ENCODE measurements around the gene EPHA8.
A peak's percentile ranks its signal among the peaks of the same experiment; 100 is the strongest.

Gene EPHA8

DNA sequence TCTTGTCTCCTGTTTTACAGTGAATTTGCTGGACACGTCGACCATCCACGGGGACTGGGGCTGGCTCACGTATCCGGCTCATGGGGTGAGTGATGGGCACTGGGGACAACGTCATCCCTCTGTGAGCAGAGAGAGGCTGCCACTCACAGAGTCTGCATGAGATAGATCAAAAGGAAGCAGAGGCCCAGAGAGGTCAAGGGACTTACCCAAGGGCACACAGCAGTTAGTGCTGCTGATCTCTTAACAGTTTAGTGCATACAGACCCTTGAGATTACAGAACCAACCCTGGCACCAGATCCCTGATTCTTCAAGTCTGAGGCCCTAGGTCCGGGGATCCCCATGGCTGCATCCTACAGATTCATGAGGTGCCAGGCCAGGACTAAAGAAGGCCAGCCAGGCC lies 6.0 kb downstream of the EPHA8 start:
- no peak for DNase-seq

DNA sequence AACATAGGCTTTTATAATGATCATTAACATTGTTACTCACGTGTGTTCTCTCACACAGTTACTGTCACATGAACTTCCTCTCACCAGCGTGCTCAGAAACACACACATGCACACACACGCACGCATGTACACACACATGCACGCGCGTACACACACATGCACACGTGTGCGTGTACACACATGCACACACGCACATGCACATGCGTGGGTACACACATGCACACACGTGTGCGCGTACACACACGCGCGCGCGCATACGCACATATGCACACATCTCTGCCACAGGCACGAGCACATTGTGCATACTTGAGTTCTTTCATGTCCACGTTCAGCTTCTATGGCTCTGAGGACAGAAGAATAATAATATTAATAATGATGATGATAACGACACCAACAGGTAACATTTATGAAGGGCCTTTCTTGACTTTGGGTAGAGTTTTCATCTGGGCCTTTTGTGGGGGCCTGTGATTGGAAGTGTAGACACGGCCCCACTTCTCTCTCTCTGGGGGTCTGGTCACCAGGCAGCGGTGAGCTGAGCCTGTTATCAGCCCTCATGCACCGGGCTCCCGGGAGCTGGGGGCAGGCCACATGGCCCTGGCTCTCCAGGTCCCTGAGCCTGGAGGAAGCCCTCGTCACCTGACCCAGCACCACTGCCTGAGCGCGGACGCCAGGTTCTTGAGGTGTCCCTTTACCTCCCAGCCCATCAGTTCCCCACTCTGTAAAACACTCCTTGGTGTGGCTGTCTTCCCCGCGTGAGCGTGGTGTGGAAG lies 7.0 kb downstream of the EPHA8 start:
- DNase-seq = no peak

DNA sequence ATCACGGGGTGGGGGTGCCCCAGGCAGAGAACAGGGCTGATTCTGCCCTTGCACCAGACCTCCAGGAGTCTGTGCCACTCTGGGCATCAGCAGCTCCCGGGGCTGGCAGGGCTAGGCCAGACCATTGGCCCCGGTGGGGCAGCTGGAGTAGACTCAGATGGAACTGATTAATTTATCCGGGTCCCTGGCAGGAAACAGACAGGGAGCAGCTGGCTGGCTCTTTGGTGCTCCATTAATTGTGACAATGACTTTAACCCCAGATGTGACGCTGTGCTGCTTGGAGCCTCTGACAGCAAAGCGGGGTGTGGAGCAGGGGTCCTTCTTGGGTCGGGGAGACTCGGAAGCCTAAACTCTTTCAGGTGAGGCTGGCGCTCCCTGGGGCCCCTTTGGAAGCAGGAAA lies 9.5 kb downstream of the EPHA8 start:
- no peak for DNase-seq

DNA sequence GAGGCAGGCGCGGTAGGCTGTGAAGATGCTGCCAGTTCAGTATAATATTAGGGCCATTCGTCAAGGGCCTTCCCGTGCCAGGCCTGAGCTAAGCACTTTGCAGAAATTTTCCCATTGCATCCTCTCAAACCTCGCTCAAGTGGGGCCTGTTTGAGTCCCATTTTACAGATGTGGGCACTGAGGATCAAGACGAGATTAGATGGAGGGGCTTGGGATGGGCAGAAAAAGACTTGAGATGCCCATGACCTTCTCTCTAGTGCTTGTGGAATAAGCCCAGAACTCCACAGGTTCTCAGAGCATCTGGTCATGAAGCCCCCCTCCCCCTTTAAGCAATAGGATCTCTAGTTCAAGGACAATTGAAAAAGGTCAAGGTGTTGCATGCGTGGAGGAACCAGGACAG lies 9.9 kb downstream of the EPHA8 start:
- no peak for DNase-seq

DNA sequence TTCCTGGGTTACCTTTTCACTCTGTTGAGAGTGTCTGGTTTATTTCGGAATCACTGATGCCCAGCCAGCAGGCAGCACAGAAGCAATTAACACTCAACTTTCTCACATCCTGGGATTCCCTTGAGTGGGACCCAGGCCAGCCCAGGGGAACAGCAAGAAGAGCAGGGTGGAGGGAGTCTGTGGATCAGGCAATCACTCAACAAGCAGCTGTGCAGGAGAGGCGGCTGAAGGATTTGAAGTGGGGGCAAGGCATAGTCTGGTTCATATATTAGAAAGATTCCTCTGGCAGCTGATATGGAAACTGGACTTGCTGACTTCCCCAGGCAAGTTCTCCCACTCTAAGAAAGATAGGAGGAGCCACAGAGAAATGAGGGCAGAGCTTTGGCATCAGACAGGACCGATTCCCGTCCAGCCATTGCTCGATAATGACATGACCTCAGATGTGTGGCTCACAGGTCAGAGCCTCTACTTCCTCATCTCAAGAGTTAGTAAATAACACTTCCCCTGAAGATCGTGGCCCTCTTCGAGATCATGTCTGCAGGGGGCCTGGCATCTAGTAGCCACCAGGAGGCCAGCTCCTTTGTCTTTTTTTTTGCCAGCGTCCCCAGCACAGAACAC lies 12.4 kb downstream of the EPHA8 start:
- DNase-seq = no peak

DNA sequence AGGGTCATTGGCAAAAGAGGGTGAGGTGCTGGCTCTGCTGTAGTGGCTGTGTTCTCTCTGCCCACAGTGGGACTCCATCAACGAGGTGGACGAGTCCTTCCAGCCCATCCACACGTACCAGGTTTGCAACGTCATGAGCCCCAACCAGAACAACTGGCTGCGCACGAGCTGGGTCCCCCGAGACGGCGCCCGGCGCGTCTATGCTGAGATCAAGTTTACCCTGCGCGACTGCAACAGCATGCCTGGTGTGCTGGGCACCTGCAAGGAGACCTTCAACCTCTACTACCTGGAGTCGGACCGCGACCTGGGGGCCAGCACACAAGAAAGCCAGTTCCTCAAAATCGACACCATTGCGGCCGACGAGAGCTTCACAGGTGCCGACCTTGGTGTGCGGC lies 12.9 kb downstream of the EPHA8 start:
- DNase-seq = no peak

DNA sequence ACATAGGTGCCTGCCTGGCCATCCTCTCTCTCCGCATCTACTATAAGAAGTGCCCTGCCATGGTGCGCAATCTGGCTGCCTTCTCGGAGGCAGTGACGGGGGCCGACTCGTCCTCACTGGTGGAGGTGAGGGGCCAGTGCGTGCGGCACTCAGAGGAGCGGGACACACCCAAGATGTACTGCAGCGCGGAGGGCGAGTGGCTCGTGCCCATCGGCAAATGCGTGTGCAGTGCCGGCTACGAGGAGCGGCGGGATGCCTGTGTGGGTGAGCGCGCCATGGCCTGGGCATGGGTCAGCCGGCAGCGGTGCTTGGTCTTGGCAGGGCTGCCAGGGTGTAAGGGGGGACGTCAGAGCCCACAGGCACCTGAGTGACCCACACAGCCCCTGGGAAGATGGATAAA lies 13.3 kb downstream of the EPHA8 start:
- DNase-seq = no peak

DNA sequence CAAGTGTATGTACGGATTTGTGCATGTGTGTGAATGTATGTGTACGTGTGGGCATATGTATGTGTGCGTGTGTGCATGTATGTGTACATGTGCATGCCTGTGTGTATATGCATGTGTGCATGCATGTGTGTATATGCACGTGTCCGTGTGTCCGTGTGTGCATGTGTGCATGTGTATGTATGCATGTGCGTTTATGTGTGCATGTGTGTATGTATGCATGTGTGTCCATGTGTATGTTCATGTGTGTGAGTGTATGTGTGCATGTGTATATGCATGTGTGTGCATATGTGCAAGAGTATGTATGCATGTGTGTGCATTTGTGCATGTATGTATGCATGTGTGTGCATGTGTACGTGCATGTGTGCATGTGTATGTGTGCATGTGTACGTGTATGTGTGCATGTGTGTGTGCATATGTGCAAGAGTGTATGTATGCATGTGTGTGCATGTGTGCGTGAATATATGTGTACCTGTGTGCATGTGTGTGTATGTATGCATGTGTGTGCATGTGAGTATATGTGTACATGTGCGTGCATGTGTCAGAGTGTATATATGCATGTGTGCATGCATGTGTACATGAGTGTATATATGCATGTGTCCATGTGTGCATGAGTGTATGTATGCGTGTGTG lies 15.6 kb downstream of the EPHA8 start:
- no peak for DNase-seq

DNA sequence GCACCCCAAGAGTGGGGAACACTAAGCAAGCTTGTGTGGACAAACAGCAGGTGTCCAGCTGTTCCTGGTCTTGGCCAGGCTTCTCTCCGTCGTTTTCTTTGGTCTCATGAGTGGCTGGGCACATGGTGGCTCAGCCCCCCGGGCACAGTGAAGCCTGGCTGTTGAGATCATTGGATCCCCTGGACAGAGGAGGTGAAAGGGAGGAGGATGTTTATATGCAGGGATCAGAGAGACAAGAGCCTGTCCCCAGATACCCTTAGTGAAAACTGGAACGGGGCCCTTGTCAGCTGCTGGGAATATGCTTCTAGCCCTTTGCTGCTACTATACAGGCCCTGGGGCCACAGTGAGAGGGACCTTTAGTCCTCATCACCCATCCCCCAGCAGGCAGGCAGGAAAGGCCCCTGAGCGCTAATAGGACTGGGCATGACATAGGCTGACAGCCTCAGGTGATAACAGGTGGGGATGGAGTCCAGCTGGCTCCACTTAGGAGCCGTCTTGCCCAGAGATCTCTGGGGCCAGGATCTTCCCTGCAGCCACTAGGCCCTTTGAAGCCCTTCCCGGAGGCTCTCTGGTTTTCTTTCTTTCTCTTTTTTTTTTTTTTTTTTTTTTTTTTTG lies 16.4 kb downstream of the EPHA8 start:
- no peak for DNase-seq

DNA sequence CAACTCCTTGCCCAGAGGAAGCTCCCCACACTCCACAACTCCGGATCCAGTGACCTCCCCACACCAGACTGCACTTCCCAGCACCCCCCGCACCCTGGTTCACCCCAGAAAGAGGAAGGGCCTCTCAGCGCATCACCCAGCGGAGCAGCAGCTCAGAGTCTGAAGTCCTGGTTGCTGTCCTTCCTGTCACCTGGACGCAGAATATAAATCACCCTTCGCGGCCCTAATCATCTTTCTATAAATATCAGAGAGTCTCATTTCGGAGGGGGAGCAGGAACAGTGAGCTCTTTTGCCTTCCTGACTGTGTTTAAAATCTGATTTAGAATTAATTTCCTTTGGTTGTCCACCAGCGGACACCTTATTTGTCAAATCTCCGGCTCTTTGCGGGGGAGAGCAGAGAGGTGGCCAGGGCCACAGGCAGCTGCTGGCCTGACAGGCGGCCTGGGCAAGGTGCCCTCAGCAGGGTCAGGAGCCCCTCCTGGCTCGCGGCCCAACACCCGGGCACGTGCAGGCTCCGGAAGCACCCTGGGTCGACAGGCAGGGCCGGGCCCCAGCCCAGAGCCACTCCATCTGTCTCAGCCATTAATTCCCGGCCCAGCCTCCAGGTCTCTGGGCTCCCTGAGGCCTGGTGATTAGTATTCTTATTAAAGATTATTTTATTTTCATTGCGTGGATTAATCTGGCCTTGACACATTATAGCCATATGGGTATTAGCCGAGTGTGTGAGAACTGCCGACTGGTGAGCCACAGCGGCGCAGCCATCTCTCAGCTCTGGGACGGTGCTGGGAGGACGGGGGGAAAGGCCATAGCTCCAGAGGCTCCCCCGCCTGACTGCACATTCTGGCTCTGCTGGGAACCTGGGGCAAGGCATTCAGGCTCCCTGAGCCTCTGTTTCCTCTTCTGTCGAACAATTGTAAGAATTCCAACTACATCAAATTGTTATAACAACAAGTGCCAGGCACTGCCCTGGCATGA lies 19.7 kb downstream of the EPHA8 start:
- DNase-seq = peak; percentile 27 to 60

DNA sequence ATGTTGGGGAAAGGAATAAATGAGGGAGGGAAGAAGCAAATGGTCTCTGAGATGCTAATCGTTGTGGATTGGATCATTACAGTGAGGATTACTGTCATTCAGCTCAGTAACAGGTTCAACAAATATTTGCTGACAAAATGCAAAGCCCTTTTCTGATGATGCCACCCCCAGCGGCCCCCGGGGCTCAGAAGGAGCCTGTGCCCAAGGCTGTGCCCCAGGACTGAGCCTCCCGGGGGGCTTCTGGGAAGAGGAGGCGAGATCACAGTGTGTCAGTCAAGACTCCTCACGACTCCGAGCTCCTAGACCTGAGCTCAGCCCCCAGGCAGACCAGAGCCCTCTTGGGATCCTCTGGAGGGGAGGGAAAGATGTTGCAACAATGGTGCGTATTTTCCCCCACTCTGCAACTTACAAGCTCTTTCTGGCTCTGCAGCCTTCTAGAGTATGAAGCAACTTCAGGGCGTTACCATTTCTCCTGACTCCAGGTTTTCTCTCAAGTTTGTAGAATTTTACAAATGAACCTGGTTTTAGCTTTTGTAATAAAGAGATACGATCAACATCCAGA lies 20.8 kb downstream of the EPHA8 start:
- DNase-seq = no peak

DNA sequence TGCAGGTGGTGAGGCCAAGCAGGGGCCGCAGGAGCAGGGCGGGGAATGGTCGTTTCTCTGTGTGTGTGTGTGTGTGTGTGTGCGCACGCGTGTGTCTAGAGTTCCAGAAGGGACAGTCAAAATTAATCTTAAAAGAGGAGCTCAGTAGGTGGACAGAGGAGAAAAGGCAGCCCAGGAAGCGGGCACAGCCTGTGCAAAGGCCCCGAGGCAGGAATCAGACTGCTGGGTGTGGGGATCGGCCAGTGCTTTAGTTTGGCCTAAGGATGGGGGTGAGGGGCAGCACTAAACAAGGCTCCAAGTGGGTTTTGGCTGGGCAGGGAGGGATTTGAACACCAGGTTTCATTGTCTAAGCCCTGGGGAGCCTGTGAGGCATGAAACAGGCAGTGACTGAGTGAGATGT lies 21.7 kb downstream of the EPHA8 start:
- no peak for DNase-seq

DNA sequence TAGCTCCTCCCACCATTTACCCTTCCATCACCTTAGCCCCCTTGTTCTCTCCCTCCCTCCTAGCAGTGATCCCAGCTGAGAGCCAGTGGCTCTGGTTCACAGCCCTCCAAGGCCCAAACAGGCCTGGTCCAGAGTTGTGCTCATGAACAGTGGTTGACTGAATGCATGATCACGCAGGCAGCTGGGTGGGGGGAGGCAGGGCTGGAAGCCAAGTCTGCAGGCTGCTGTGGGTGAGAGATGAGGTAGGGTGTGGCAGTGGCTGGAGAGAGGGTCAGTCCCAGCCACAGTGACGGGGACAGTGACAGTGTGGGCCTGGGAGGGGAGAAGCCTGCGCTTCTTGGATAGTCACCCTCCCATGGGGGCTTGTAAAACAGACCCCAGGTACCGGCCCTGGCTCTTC lies 22.2 kb downstream of the EPHA8 start:
- DNase-seq = no peak

DNA sequence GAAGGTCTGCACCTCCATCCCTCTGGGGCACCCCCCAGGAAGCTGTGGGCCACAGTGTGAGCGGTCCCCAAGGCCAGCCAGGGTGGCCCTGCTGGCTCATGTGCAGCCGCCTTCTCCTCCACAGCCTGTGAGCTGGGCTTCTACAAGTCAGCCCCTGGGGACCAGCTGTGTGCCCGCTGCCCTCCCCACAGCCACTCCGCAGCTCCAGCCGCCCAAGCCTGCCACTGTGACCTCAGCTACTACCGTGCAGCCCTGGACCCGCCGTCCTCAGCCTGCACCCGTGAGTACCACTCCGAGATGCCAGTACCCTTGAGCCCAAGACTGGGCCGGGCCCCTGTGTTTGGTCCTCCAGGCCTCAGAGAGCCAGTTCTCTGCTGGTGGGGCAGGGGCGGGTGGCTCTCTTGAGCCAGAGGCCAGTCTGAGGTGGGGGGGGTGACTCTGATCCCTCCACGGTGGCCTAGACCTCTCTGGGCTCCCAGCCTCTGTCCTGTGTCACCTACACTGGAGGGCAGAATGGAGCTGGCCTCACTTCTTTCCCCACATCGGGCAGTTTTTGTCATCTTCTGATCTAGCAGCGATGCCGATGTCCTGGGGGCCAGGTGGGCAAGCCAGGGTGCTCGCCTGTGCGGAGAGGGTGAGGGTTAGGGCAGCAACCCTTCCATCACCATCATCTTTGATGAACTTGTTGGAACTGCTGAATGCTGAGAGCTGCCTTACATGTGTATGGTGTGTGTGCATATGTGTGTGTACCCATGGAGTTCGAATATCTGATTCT lies 23.3 kb downstream of the EPHA8 start:
- no peak for DNase-seq

DNA sequence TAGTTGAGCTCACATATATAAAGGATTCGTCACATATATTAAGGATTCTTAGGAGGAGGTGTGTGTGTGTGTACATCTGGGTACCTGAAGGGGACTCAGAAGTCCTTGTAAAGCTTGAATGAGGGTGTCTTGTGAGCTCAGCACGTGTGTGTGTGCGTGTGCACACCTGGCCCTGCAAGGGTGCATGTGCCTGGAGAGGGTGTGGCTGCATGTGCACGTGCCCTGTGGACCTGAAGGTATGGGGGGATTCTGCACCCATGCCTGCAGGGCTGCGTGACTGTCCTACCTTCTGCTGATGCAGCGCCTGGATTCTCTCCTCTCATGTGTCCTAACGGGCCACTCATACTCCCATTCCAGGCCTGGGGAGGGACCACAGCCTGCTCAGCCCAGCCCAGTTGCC lies 24.0 kb downstream of the EPHA8 start:
- no peak for DNase-seq

DNA sequence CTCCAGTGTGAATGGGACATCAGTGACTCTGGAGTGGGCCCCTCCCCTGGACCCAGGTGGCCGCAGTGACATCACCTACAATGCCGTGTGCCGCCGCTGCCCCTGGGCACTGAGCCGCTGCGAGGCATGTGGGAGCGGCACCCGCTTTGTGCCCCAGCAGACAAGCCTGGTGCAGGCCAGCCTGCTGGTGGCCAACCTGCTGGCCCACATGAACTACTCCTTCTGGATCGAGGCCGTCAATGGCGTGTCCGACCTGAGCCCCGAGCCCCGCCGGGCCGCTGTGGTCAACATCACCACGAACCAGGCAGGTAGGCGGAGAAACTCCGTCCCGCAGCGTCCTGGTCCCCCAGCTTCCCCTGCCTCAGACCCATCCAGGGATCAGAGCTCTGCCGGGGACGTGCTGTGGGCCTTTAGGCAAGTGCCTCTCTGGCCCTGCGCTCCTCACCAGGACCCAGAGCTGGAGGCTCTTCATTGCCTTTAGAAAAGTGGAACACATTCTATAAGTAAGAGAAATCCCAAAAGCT lies 25.7 kb downstream of the EPHA8 start:
- no peak for DNase-seq

DNA sequence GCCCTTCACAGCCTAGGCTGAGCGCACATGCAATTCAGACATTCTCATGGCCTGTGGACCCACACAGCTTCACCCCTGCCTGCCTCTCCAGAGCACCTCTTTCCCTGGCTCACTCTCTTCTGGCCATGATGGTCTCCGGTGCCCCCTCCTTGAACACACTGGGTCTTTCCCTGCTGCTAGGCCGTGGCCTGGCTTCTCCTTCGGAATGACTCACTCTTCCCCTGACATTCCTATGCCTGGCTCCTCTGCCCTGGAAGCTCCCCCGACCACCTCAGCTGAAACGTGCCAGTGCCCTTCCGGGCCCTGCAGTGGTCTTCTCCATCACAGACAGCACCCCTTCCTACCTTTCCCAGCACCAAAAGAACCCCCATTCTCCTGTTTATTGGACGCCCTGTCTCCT lies 28.3 kb downstream of the EPHA8 start:
- DNase-seq = no peak

DNA sequence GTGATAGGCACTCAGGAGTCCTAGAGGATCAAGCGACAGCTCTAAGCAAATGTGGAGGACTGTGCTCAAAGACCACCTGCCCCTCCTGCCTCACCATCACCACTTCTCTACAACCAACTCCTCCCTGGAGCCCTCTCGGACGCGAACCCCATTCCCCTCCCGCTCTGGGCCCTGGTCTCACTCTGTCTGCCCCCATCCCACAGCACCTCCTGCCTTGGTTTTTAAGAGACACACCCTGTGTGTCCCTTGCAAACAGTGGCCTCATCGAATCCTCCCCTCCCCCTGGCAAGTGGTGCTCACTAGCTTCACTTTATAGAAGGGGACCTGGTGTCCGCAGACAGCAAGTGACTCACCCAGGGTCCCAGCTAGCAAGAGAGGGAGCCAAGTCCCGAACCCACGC lies 28.8 kb downstream of the EPHA8 start:
- no peak for DNase-seq

DNA sequence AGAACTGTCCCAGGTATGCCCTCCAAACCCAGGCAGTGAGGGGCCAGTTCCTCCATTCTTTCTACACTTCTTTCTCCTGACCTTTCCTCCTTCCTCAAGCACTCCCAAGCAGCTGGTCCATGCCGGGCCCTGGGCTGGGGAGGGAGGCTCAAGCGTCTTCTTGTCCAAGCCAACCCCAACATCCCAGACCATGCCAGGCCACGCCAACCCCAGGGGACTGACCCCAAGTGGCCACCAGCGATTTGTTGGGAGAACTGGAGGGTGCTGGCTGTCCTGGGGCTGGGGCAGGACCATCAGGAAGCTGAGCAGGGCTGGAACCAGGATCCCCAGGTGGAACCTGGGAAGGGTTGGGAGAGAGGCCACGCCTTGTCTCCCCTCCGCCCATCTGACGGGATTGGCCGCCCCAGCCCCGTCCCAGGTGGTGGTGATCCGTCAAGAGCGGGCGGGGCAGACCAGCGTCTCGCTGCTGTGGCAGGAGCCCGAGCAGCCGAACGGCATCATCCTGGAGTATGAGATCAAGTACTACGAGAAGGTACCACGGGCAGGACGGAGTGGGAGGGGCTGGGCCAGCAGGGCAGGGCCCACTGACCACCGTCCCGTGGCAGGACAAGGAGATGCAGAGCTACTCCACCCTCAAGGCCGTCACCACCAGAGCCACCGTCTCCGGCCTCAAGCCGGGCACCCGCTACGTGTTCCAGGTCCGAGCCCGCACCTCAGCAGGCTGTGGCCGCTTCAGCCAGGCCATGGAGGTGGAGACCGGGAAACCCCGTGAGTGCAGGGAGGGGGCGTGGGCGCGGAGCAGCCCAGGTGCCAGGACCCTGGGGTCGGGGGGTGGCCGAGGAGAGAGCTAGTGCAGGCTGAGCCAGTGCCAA lies 29.9 kb downstream of the EPHA8 start:
- DNase-seq = no peak

DNA sequence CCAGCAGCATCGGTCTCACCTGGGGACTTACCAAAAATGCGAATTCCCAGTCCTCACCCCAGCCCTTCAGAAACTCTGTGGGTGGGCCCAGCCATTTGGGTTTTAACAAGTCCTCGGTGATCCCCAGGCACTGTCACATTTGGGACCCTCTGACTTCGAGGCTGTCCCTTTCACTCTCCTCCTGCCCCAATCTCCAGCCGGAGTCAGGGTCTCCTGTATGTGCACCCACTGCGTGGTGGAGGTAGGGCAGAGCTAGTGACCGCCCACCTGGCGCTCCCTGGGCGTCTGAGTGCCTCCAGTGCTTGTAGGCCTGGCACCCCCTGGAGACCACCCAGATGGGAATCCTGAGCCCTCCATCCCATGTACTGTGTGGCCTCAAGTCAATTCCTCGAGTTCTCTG lies 31.1 kb downstream of the EPHA8 start:
- DNase-seq = no peak

All from SHP77 (cell line).